C1 segment of cervical spinal cord (tissue), 14 donors: ENCODE data around the gene MAP2K3.

Experiments
- DNase-seq, 14 donors: peaks; one replicate each; lab custom pipeline; 2025; lab: John Stamatoyannopoulos, UW

MAP2K3 gene

DNA sequence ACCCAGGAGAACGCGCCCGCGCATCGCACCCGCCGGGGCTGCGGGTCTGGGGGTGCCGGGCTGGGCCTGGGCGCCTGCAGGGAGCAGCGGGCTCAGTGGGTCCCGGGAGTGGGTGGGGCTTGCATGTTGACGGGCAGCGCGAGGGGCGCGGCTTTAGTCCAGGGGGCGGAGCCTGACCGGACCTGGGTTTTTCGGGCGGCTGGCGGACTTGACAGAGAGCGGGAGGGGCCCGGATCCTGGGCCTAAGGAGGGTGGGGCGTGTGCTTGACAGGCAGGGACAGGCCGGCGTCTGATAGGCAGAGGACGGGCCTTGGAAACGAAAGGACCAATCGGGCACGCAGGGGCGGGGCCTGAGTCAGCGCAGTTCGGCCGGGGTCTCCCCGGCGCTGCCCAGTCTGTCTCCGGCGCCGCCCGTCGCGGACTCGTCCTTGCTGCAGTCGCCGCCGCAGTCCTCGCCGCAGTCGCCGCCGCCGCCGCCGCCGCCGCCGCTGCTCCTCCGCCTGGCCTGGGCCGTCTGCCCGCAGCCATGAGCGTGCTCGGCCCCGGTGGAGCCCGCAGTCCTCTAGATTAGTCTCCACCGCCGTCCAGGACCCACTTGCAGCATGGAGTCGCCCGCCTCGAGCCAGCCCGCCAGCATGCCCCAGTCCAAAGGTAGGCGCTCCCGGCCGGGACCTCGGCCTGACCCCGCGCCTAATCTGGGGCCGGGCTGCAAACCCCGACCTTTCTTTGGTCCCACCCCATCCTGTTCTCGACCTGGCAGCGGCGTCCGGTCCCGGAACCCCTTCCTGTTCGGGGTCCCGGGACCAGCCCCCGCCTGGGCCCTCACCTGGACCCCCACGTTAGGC is at the start of gene MAP2K3:
MAP2K3 (plus strand) TSS at position 393 of the 845 bp plus-strand sequence; CDS start at position 603, 210 bp downstream.
- peak; percentile 57 to 99 (median 96) for DNase-seq

DNA sequence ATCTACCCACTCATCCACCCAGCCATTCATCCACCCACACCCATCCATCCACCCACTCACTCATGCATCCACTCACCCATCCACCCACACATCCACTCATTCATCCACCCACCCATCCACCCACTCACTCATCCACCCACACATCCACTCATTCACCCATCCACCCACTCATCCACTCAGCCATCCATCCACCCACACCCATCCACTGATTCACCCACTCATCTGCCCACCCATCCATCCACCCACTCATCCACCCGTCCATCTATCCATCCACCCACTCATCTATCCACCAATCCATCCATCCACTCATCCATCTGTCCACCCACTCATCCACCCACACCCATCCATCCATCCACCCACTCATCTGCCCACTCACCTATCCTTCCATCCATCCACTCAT is 48.6 kb upstream of the MAP2K3 start:
- no peak for DNase-seq

DNA sequence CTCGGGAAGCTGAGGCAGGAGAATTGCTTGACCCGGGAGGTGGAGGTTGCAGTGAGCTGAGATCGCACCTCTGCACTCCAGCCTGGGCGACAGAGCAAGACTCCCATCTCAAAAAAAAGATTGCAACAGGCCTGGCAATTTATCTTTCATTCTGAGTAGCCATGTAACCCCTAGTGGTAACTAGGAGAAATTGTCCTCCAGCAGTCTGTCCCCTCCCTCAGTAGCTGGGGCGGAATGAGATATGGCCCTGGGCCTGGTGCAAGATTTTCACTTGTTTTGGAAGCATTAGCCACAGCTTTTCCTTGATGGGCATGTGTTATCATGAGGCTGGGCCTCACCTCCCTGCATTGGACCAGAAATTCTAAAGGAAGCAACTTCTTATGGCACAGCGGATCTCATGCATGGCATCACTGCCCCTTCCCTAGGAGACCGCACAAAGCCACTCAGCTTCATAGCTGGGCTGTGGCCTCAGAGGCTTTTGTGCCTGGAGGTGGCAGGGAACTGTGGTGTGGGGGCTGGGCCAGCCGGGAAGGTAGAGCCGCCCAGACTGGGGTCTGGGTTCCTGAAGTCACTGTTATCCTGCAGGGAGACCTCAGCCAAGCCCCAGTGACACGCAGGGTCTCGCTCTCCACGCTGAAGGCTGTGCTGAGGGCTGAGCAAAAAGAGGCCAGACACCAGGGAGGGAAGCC is 44.7 kb upstream of the MAP2K3 start:
- no peak for DNase-seq

DNA sequence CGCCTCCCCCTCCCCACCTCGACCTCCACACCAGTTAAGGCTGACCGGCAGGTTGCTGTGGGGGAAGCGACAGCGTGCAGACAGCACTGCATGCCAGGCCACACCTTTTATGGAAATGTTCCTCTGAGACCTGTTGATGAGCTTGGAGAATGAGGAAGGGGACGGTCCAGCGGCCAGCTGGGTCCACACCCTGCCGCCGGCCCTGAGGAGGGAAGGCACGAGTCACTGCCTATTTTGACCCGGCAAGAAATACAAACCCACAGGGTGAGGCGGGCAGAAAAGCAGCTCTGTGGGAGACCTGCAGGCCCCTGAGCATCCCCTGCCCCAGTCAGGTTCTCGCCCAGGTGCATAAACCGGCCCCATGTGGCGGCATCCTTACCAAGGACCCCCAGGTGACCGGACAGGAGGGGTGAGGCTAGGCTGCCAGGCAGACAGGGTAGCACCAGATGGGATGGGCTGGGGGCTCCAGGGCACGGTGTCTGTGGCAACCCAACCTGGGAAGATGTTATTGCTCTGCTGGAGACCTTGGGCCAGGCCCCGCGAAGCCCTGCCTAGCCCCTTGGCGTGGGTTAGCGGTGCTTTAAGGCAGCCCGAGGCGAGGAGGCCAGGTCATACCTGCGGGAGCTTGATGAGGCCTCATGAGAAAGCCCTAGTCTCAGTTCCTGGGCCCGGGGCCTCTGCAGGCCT is 44.0 kb upstream of the MAP2K3 start:
- no peak for DNase-seq

DNA sequence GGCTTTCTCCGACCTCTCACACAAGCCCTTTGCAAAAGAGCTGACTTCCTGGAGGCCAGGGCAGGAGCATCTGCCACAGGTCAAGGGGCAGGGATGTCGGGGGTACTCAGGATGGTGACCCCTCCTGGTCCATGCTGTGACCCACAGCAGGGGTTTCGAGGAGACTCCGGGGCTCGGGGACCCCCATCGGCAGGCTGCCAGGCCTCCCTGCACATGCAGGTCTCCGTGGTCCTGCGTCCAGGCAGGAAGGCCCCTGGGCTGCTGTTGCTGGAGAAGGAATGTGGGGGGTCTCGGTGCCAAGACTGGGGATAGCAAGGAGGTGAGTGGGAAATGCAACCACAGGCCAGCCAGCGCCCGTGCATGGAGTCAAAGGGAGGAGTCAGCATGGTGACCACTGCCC is 42.9 kb upstream of the MAP2K3 start:
- DNase-seq = no peak

DNA sequence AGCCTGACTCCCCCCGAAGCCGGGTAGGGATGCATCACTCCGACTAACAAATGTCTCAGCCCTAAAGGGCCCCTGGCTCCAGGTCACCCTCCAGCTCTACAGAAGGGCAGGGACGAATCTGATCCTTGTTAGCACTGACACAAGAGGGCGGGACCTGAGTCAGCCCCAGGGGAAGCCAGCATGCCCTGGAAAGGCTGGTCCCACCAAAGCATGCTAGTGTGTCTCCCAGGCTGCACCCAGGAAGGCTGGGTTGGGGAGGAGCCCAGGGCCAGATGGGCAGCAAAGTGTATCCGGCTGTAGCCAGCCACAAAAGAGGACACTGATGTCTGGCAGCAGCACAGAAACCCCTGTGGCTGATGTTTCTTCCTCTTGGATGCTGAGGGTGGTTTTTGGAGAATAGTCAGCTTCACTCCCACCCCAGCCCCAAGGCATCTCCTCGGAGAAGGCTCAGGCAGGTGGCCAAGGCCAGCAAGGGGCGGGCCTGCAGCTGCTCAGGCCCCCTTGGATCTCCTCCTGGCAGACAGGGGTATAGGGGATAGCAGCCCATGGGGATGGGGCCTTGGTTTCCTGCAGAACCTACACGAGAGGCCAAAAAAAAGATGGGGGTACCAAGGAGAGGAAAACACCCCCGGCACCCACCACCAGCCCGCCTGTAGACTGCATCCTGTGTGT is 42.3 kb upstream of the MAP2K3 start:
- DNase-seq = no peak

DNA sequence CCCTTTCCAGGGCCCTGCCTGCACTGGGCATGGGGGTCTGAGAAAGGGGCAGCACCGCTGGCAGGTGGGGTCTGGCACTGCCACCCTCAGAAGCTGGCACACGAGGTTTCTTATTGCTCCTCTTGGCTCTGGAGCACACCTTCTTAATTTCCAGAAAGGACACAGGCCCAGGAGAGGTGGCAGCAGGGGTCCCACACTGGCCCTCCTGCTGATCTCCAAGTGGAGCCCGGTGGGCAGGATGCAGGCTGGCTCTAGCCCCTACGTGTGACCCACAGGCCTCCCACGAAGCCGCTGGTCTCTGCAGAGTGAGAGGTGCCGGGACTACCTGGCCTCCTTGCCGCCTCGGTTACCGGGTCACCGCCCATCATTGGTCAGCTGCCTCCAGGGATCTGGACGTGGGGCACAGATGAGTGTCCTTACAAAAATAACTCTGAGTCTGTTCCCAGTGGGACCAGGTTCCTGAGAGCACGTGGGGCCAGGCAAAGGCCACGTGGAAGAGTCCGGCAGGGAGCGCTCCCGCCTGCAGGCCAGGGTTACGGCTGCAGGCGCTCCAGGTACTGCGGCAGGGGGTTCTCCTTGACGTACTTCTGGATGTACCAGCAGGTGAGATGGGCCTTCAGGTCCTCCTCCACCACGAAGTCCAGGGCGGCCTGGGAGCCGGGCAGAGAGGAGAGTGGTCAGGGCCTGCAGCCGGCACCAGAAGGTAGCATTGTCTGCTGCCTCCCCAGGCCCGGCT is 41.6 kb upstream of the MAP2K3 start:
- no peak for DNase-seq

DNA sequence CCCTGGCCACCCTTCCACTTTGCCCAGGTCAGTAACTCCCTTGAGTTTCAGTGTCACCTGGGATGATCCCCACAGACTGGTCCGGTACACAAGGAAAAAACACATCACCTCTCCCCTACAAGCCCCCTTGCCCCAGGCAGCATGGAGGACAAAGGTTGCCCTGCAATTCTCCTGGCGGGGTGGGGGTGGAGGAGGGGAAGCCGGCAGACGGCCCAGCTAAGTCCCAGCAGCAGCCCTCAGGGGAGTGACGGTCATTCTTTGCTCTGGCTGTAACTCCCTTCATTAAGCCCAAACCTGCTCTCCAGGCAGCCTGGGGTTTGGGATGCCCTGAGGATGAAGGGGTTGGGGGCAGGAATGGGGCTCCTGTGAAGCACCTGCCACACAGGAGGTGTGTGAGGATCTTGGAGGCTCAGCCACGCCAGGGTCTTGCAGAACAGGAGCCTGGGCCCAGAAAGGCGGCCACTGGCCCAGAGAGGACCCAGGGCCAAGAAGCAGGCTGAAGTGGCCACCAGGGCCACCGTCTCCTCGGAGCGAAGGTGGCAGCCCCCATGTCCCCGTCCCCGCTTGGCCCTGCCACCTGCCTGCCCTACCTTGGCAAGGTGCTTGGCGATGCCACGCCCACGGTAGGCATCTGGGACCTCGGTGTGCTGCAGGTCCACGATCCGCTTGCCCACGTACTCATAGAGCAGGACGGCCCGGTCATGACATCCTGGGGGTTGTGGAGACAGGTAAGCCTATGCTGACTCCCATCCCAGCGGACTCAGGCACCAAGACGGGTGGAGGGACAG is 40.8 kb upstream of the MAP2K3 start:
- no peak for DNase-seq

DNA sequence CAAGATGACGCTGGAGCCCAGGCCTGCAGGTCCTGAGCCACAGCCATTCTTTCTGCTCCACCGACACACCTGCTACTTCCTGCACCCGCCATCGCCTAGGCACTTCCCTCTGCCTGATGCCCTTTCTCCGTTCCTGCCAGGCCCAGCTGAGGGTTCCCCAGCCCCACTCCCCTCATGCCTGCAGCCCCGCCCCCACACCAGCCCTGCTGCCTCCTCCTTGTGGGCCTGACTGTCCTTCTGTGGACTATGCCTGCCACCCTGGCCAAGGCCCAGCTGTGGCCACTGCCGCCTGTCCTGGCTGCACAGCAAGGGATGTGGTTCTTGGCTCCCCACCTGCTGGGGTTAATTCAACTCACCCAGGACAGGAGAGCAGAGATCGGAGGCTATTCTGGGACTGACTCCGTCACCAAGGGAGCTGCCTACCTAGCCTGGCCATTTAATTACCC is 38.8 kb upstream of the MAP2K3 start:
- DNase-seq = no peak

DNA sequence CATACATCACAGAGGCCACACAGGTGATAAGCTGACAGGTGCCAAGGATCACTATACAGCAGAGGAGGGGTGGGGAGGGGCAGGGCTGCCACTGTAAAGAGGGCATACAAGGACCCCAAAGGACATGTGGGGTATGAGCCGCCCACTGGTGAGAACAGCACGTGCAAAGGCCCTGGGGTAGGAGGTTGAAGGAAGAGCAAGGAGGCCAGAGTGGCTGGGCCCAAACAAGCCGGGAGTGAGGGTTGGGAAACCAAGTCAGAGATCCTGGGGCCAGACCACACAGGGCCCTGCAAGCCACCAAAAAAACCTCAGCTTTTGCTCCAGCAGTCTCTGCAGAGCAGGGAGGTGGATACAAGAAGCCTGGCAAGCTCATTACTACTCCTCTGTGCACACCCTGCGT is 37.8 kb upstream of the MAP2K3 start:
- DNase-seq = no peak

DNA sequence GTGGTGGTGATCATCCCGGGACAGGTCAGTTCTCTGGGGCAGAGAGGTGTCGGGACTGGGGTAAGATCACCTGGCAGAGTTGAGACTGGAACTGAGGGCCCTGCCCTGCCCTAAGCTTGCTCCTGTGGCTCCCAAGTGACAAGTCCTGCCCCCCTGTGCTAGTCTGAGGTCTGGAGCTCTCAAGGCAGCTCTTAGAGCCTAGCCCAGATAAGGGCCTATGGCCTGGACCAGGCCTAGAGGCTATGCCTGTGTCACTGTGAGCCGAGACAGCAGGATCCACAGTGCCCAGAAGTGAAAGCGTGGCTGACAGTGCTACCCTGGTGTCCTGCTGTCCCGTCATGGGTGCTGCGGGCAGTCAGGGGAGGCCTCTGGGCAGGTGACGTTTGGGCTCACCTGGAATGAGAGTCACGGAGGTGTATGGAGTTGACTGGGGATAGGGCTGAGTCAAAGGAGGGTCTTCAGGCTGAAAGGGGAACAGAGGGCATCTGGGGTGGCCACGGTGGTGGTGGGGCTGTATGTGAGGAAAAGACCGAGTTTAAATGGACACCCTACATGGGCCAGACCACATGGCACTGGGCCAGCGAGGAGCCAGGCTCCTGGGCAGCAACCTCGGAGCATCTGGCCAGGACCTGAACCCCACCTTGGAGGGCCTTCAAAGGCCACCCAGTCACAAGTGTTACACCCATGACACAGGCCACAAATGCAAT is 36.8 kb upstream of the MAP2K3 start:
- DNase-seq = no peak

DNA sequence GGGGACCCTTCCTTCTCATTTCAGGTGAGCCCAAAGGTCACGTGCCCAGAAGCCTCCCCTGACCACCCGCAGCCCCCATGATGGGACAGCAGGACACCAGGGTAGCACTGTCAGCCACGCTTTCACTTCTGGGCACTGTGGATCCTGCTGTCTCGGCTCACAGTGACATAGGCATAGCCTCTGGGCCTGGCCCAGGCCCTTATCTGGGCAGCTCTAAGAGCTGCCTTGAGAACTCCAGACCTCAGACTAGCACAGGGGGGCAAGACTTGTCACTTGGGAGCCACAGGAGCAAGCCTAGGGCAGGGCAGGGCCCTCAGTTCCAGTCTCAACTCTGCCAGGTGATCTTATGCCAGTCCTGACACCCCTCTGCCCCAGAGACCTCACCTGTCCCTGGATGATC is 36.0 kb upstream of the MAP2K3 start:
- DNase-seq = no peak

DNA sequence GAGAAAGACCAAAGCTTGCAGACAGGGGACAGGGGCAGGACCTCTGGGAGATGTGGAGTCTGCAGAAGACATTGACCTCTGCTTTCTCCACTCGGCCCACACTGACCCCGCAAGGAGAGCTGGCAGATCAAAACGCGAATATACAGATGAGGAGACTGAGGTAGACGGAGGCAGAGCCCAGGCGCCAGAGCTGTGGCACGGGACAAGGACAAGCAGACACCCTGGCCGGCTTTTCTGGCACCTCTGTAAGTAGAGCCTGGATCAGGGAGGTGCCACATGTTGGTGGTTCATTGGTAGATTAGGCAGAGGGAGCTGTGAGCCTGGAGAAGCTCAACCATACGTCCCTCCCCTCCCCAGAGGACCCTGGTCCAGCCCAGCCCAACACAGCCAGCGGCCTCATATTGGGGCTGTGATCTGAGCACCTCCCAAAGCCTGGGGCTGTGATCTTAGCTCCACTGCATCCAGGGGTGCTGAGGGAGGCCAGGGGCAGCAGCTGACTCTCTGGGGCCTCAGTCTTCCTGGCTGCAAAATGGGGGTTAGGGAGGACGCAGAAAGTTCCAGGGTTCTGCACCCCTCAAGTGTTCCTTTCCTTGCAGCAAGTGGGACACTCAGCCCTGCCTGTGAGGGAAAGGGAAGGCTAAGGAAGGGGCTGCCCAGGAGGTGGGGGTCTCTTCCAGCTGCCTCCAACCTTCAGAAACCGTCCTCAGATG is 35.3 kb upstream of the MAP2K3 start:
- no peak for DNase-seq

DNA sequence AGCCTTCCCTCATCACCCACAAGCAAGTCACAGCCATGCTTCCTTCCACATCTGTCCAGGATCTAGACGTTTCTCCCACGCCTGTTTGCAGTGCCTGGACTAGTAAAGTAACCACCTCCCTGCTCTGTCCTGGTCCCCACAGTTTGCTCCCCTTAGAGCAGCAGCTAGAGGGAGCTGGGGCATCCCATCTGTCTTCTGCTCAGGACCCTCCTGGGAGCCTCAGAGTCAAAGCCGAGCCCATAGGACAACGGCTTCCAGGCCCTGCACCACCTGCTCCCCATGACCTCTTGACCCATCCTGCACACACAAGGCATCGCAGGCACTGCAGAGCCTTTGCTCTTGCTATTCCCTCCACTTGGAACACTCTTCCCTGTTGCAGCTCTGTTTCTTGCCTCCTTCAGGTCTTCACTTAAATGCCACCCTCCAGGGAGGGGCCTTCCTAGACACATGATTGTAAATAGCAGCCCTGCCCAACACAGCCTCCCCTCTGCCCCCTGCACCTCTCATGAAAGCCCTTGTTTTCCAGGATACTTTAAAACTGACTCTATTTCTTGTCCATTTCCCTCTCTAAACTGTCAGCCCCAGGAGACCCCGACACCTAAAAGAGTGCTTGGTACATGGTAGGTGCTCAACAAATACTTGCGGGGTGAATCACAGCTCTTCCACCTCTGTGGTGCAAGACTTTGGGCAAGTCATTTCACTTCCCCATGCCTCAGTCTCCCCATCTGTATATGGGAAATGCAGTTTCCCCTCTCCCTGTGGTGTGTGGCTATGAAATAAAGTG is 34.4 kb upstream of the MAP2K3 start:
- DNase-seq = no peak

DNA sequence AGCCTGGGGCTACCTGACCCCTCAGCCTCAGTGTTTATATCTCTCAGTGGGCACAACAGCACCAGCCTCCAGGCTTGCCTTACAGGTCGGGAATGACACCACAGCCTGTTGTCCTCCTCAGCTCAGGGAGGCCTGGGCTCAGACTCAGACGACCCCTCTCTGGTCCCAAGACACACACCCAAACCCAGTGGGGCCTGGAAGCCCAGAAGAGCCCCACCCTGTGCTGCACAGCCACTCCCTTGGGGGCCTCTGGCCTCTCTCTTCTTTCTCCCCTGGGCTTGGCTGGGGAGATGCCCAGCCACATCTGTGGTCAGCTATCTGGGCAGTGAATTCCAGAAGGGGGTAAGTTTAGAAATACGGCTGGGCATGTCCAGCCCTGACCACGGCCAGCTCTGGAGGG is 33.7 kb upstream of the MAP2K3 start:
- no peak for DNase-seq

DNA sequence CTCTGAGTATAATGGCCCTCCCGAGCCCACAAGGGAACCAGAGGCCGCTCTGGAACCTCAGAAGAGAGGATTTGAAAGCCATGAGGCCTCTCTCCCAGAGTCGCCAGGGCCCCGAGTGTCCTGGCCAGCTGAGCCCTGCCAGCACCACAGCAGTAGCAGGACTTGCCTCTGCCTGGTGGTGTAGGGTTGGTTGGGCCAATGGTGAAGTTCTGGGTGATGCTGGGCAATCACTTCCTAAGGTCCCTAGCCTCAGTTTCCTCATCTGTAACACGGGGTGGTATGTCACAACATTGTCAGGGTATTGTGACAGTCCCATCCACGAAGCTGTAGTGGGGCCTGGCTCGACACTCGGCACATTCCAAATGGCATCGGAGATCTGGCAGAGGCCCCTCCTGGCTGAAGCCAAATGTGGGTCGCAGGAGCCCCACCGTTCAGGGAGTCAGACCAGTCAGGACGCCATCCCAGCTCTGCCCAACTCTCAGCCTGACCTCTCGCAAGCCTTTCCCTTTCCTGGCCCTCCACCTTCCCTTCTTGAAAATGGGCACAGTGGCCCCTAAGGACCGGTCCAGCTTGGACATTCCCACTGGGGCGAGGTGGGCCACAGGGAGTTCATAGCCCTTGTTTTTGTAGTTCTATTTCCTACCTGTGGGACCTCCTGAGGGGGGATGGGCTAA is 33.0 kb upstream of the MAP2K3 start:
- DNase-seq = no peak

DNA sequence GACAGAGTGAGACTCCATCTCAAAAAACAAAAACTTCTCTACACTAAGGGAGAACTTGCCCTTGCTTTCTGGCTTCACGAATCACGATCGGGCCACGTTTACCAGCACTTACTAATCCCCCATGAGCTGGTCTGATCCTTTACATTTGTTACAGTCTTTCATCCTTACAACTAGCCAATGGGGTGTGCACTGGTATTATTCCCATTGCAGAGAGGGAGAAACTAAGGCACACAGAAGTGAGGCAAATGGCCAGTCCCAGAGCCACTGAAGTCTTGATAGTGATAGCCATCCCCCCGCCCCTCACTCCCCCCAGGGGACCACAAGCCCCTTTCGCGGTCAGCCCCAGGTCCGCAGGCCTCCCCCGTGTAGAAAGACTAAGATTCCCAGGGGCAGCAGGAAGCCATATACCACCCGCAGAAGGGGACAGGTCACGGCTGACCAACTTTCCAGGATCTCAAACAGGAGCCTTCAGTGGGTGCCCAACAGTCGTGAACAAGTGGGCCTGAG is 32.2 kb upstream of the MAP2K3 start:
- DNase-seq = no peak
